Activated CD4-positive, alpha-beta T cell treated with anti-CD3 and anti-CD28 coated beads, Interleukin-2, amount 50 U/mL, for 24 hours (primary cell): Measurements from ENCODE around the gene ESPNL.

ENCODE experiments used
- DNase-seq, 2 donors: peaks; one replicate each; pipeline ENCODE4 v3.0.0-alpha.2; 2020; ENCODE audit warnings: low read depth in 1 of 2, low spot score in 1 of 2

ESPNL gene

GRCh38 chr2:238127165-238128060 lies 27.3 kb downstream of the ESPNL start:
- DNase-seq = no peak

GRCh38 chr2:238128061-238128440 lies 27.9 kb downstream of the ESPNL start:
- DNase-seq = no peak

- DNase-seq = no peak
Observed at GRCh38 chr2:238128534-238129001, 28.4 kb downstream of the ESPNL start.

- DNase-seq = no peak
Observed at GRCh38 chr2:238129166-238130010, 29.2 kb downstream of the ESPNL start.

- DNase-seq = no peak
Observed at GRCh38 chr2:238130111-238130695, 30.1 kb downstream of the ESPNL start.

- no peak for DNase-seq
Observed at GRCh38 chr2:238130696-238131628, 30.8 kb downstream of the ESPNL start.

- no peak for DNase-seq
Observed at GRCh38 chr2:238131761-238132462, 31.8 kb downstream of the ESPNL start.

GRCh38 chr2:238132463-238133450 lies 32.6 kb downstream of the ESPNL start:
- DNase-seq = no peak

- no peak for DNase-seq
Observed at GRCh38 chr2:238133499-238134392, 33.6 kb downstream of the ESPNL start.

- DNase-seq = no peak
Observed at GRCh38 chr2:238134393-238134785, 34.2 kb downstream of the ESPNL start.

GRCh38 chr2:238135601-238136150 lies 35.5 kb downstream of the ESPNL start:
- DNase-seq = no peak

GRCh38 chr2:238136820-238137537 lies 36.8 kb downstream of the ESPNL start:
- no peak for DNase-seq

GRCh38 chr2:238137885-238138284 lies 37.7 kb downstream of the ESPNL start:
- DNase-seq = no peak

- DNase-seq = no peak
Observed at GRCh38 chr2:238138331-238139195, 38.4 kb downstream of the ESPNL start, which contains the start of gene KLHL30. TSS of gene KLHL30 (plus strand) at chr2:238138668. CDS start at chr2:238140755, 2,087 bp downstream.

- DNase-seq = no peak
Observed at GRCh38 chr2:238139196-238140039, 39.3 kb downstream of the ESPNL start.
